ENCODE measurements around the gene THADA.

- TF ChIP-seq CTCF (IDR thresholded peaks at IDR 0.05) (no peak), POLR2A (IDR thresholded peaks at IDR 0.05) (no peak)
Measured at GRCh38 chr2:43634604-43635306, 38.9 kb upstream of the THADA start.
